Measurements from ENCODE around the gene AMELX.

DNA sequence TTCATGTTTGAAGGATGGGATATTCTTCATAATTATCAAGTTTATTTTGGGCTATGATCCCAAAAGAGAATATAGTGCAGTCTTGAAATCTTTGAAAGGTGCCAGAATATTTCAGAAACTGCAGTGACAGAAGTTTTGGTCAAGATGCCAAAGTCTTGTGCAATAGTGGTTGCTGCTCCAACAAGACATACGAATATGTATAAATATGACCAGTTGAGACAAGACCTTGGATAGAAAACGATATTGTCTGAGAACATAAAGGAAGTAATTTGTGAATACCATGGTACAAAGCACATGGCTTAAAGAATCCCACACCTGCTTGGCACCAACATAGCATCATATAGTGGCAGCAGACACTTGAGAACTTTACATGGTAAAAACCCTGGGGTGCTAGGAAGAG lies 48.6 kb upstream of the AMELX start:
- TF ChIP-seq TAF1 (IDR thresholded peaks at IDR 0.05; ENCODE audit: borderline replicate concordance, low read depth, low read length) = no peak
- TF ChIP-seq POLR2A (IDR thresholded peaks at IDR 0.05; ENCODE audit: low read depth, low read length) = no peak
